HG02981 (cell line): ENCODE measurements around the gene RAB24.
A peak's percentile ranks its signal among the peaks of the same experiment; 100 is the strongest.

Experiments
- ATAC-seq: cut with Tn5 transposase; IDR thresholded peaks from one replicate; pipeline ENCODE4 v1.9.1; 2021; ENCODE audit warnings: mild to moderate bottlenecking, moderate library complexity; ENCODE audit not compliant: unreplicated experiment

Gene RAB24

DNA sequence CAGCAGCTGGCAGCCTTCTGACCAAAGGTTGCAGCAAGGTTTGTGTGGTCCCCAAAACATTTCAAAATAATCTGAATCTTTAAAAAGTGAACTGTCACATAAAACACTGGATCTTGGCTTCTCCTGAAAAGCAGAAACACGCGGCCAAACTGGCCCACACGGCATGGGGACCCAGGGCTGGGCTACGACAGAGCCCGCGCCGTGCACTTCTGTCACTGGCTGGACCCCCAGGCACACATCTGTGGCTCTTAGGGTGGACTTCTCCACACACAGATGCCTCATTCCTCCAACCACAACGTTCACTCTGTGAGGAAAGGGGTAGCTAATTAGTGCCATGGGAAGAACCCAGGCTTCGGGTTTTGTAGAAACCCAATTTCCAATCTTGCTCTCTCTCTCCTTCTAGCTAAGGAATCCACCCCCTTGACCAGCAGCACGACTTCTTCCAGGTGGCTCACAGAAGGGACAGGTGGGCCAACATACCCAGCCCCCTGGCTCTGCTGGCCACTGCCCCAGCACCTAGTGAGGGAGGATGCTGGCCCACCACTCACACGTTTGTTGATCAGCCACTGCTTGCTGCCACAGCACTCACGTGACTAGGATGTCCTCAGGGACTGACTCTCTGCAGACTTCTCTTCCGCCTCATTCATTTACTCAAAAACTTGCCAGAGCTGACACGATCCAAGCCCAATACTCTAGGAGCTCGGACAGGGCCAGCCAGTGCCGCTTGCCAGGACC is 30.1 kb upstream of the RAB24 start:
- no peak for ATAC-seq

DNA sequence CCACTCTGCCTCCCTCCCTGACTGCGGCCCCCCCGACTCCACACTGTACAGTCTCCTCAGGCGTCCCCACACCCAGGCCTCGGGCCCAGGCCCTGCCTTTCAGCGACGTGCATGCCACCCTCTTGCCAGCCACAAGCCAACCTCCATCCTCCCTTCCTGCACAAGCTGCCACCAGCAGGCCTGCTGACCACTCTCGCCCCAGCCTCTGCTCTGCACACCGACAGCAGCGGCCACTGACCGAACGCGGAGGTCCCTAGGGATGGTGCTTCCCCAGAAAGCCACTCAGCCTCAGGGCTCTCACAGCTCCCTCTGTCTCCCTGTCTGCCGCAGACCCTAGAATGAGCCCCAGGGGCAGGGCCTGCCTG is 29.4 kb upstream of the RAB24 start:
- no peak for ATAC-seq

DNA sequence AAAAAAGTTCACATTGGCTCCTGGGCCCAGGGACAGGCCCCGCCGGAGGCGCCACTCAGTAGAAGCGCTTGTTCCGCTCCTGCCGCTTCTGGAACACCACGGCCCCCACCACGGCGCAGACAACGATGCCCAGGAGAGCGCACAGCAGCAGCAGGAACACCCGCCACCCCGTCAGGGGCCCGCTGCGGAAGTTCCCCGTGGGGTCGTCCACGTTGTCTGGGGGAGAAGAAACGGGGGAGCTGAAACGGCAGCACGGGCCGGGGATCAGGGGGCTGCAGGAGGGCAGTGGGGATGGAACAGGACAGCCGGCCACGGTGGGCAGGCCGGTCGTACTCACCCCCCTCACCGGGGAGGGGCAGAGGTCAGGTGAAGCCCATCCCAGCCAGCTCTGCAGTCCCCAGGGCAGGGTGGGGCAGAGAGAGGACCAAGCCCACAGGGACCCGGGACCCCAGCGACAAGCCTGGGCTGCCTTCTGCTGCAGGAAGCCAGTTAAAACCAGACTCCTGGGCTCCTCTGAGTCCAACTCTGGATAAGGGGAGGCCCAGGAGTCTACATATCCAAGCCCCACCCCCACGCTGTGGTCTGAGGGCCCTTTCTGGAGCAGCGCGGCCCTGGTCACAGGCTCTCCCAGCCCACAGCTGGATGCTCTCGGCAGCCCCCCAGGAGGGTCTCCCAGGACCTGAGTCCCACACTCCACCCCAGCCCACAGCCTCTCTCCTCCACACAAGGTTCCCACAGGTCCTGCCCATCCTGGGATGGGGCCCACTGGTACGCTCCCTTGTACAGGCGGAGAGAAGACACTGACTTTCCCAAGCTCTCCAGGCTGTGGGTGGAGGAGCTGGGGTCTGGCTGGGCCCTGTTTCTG is 28.7 kb upstream of the RAB24 start:
- no peak for ATAC-seq

DNA sequence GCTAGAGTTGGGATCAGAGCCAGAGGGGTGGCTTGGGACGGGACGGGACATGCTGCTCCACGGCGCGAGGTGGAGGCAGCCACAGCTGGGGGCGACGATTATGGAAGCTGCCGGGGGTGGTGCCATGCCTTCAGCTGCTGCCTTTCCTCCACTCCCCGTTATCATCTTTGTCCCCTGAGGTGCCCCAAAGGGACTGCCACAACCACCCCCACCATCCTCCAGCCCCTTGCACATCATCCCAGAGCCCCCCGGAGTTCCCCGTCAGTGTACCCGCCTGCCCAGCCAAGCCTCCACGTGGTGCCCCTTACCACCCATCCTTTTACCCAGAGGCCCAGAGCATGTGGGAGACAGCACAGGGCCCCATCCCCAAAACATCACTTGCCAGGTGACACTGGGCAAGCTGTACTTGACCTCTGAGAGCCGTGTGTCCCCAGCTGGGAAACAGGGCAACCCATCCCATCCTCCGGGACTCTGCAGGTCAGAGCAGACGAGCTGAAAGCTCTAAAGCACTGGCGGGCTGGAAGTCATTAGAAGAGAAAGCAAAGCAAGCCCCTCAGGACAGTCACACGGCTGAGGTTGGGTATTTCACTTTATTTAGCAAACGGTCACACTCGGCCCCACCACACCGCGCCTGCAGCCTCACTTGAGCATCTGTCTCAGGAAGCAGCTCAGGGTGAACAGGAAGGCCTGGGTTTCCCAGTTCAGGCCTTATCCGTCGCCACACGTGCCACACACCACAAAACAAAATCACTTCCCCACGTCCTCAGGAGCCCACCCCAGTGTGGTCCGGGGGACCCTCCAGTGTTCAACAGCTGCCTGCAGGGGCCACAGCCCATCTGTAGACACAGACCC is 27.7 kb upstream of the RAB24 start:
- ATAC-seq, result no peak

- ATAC-seq, result no peak
Measured at GRCh38 chr5:177329883-177330282, 26.4 kb upstream of the RAB24 start.

DNA sequence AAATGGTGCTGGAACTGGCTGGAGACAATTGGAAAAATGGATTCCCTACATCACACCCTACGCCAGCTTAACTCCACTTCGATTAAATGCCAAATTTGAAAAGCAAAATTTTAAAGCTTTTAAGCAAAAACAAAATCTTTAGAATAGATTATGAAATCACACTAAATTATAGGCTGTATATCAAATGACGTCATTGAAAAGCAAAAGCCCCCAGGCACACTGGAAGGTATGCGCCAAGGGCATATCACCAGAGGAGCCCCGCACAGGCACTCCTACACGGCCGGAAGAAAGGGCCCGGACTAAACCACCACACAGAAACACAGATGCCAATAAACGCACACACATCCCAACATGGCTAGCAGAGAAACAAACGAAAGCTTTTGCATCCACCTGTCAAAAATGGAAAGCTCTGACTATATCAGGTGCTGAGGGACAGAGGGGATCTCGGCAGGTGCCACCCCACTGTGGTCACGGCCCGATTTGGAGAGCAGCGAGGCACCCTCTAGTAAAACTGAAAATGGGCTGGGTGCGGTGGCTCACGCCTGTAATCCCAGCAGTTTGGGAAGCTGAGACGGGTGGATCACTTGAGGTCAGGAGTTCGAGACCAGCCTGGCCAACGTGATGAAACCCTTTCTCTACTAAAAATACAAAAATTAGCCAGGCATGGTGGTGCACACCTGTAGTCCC is 25.2 kb upstream of the RAB24 start:
- no peak for ATAC-seq

DNA sequence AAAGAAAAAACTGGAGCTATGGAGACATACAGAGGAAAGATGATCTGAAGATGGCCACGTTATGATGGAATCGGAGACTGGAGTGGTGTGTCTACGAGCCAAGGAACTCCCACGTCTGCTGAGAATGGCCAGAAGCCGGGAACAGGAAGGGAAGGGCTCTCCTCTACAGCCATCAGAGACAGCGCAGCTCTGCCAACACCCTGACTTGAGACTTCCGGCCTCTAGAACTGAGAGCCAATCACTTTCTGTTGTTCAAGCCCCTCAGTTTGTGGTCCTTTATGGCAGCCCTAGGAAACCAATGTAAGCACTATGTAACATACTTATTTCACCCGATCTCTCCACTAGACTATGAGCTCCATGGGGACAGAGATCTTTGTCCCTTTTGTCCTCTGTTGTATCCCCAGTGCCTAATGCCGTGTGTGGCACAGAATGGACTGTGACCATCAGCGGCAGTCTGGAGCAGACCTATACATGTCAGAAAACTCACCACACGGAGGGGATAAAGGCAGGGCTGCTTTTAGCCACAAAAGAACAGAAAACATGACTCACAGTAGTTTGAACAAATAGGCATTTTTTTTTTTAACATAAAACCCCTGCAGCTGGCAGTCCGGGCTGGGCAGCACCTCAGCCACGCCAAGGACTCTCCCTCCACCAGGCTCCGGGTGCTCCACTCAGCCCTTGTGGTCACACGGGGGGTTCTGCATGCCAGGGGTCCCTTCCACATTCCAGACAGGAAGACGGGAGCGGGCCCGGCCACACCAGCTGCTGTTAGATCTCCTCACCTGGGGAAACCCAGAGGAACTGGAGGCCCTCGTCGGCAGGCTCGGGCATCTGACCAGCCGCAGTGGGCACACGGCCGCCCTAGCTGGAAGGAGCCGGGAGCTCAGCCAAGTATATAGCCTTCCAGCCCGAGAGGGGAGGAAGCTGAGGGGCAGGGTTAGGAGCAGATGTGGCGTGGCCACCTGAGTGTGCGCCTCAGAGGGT is 24.3 kb upstream of the RAB24 start:
- no peak for ATAC-seq

- no peak for ATAC-seq
Measured at GRCh38 chr5:177325868-177326381, 22.4 kb upstream of the RAB24 start.

GRCh38 chr5:177320879-177321278 is 17.4 kb upstream of the RAB24 start:
- no peak for ATAC-seq

GRCh38 chr5:177319913-177320588 is 16.5 kb upstream of the RAB24 start:
- no peak for ATAC-seq

GRCh38 chr5:177317959-177318377 is 14.4 kb upstream of the RAB24 start:
- no peak for ATAC-seq

GRCh38 chr5:177316005-177316404 is 12.5 kb upstream of the RAB24 start:
- no peak for ATAC-seq

DNA sequence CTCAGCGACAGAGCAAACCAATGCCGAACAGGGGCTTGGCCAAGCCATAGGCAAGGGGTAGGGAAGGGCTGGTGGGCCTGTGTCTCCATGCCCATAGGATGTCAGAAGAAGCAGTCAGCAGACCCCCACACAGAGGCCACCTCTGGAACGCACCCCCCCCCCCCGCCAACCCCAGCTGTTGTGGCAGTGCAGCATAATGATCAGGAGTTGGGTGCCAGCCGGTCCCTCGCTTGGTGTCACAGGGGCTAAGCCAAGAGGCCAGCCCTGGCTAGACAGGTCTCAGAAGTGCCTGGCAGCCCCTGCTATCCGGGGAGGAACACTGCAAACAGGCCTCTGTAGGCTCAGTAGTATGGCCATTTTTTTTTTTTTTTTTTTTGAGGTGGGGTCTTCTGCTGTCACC is 11.9 kb upstream of the RAB24 start:
- no peak for ATAC-seq

DNA sequence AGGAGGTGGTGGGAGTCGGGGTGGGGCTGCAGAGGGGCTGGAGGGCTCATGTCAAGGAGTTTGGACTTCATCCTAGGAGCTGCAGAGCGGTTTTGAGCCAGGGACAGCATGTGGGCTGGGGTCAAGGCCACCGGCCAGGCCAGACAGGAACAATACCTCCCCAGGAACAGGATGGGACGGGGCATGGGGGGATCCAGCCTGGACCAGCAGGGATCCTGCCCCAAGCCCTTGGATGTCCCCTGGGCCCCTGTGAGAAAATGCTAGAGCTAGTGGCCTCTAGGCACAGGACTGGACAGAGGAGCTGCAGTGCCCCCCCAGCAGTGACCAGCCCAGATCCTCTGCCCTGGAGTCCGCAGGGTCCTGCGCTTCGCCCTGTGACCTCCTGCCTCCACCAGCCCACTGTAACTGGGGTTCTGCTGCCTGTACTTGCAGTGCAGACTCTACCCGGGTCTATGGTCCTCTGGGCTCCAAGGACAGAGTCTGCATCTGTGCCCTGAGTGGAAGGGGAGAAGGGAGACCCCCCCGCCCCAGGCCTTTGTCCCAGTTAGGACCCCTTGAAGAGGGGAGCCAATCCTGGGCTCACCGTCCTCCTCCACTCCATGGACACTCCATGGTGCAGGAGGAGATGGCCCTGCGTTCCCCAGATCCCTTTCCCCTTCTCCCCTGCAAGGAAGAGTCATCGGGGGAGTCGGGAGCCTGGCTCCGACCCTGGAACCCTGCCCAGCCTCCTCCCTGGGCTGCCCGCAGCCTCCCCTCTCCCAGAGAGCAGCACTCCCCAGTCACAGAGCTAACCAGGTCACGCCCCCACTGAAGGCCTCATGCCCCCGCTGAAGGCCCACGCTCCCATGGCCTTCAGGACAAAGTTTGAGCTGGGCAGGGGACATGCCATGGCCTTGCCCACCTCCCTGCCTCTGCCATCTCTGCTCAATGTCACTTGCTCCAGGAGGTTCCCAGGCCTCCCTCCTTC is 11.1 kb upstream of the RAB24 start:
- ATAC-seq, result no peak

- ATAC-seq, result no peak
Measured at GRCh38 chr5:177313561-177314259, 10.2 kb upstream of the RAB24 start.

GRCh38 chr5:177312649-177313181 is 9.2 kb upstream of the RAB24 start:
- ATAC-seq, result peak; percentile 25
